H1 (cell line): ENCODE data around the gene FAH.

Experiments
- CTCF ChIP-seq, 3 experiments: IDR thresholded peaks; 1 replicate in 2 of 3; 2 replicates in 1 of 3; pipeline versions ENCODE4 v1.5.1 to v1.6.1; 2011; ENCODE audit warnings: low read length in 3 of 3, mild to moderate bottlenecking in 3 of 3, inconsistent platforms in 2 of 3, low read depth in 1 of 3, moderate library complexity in 1 of 3; ENCODE audit not compliant: insufficient read depth in 1 of 3; ENCODE audit errors: control extremely low read depth in 1 of 3
- EZH2 ChIP-seq: fragments of 200-600 bp; sonication (generic); IDR thresholded peaks from 2 replicates; pipeline ENCODE4 v1.7.1; 2012; ENCODE audit warnings: low read depth, mild to moderate bottlenecking, moderate library complexity, low read length, inconsistent platforms; ENCODE audit not compliant: severe bottlenecking
- KDM5A ChIP-seq: fragments of 200-600 bp; IDR thresholded peaks from 2 replicates; pipeline ENCODE4 v1.7.1; 2012; ENCODE audit warnings: mild to moderate bottlenecking, low read length, inconsistent platforms, mixed read lengths
- MAX ChIP-seq: IDR thresholded peaks from 2 replicates; pipeline ENCODE4 v1.6.1; 2012; ENCODE audit warnings: inconsistent platforms
- POLR2A ChIP-seq, 2 experiments: IDR thresholded peaks; 1 replicate in 1 of 2; 2 replicates in 1 of 2; pipeline ENCODE4 v1.6.1; 2011; ENCODE audit warnings: low read depth in 2 of 2, low read length in 2 of 2, mild to moderate bottlenecking in 2 of 2; ENCODE audit errors: control extremely low read depth in 1 of 2
- POLR2AphosphoS5 ChIP-seq: IDR thresholded peaks from 2 replicates; pipeline ENCODE4 v1.6.1; 2011; ENCODE audit warnings: low read depth, low read length
- RNF2 ChIP-seq: fragments of 200-900, 300-1000 bp; sonication (generic); IDR thresholded peaks from 2 replicates; pipeline ENCODE4 v1.7.1; 2016; ENCODE audit warnings: borderline replicate concordance, low read depth, mild to moderate bottlenecking, antibody characterized with exemption, low read length; ENCODE audit not compliant: poor library complexity, severe bottlenecking; ENCODE audit errors: missing control alignments
- SP1 ChIP-seq: IDR thresholded peaks from 2 replicates; pipeline ENCODE4 v1.6.1; 2011; ENCODE audit warnings: low read depth, low read length
- SUZ12 ChIP-seq: fragments of 200-600 bp; sonication (generic); IDR thresholded peaks from 2 replicates; pipeline ENCODE4 v1.6.1; 2012; ENCODE audit warnings: mild to moderate bottlenecking, inconsistent platforms, low read length, moderate library complexity, mixed read lengths

DNA sequence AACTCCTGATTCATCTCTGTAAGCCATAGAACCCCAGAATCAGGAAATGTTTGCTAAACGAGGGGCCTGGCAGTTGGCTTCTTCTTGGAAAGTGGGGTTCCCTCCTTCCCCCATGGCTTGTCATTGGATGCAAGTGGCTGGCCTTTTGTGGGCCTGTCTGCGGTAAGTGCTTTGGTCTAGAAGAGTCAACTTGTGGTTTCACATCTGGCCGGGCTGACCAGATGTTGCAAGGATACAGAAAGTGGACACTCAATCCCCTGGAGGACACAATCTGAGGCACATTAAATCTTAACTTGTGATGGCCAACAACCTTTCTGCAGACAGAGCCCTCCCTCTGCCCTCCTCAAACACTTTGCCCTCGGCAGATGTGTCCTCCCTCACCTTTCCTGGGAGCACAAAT, 1.1 kb downstream of the FAH start:
- TF ChIP-seq MAX (no peak), SUZ12 (no peak), CTCF (IDR thresholded peaks at IDR 0.05; ENCODE audit: control extremely low read depth in 1 of 3, insufficient read depth in 1 of 3, low read depth in 1 of 3, low read length in 3 of 3) (no peak), EZH2 (no peak), KDM5A (no peak), POLR2A (IDR thresholded peaks at IDR 0.05; ENCODE audit: control extremely low read depth in 1 of 2, low read depth in 2 of 2, low read length in 2 of 2) (no peak), SP1 (no peak), RNF2 (no peak), POLR2AphosphoS5 (no peak)
